HG02571 (cell line): ENCODE data around the gene AJM1.
A peak's percentile ranks its signal among the peaks of the same experiment; 100 is the strongest.
"Not testable (repeated sequence)": the region's sequence is repeated elsewhere in the genome, so short reads cannot be mapped to it uniquely, and the experiment has no call there.

Source experiments
- ATAC-seq: cut with Tn5 transposase; IDR thresholded peaks from one replicate; pipeline ENCODE4 v1.9.1; 2021; ENCODE audit warnings: mild to moderate bottlenecking, moderate library complexity; ENCODE audit not compliant: unreplicated experiment

The AJM1 gene

GRCh38 chr9:136843159-136843800 lies 1.0 kb downstream of the AJM1 start:
- not testable (repeated sequence) for ATAC-seq

- not testable (repeated sequence) for ATAC-seq
These were observed 1.8 kb downstream of the AJM1 start for GRCh38 chr9:136843801-136844740.

GRCh38 chr9:136844761-136845464 lies 2.6 kb downstream of the AJM1 start:
- no peak for ATAC-seq

- no peak for ATAC-seq
These were observed 3.4 kb downstream of the AJM1 start for GRCh38 chr9:136845465-136846260.

- no peak for ATAC-seq
These were observed 4.3 kb downstream of the AJM1 start for GRCh38 chr9:136846376-136847087.

GRCh38 chr9:136847088-136847825 lies 5.0 kb downstream of the AJM1 start:
- no peak for ATAC-seq

- ATAC-seq = no peak
These were observed 5.6 kb downstream of the AJM1 start for GRCh38 chr9:136847826-136848392.

- peak; percentile 3 for ATAC-seq
These were observed 6.2 kb downstream of the AJM1 start for GRCh38 chr9:136848393-136849037.

GRCh38 chr9:136849038-136849959 lies 7.0 kb downstream of the AJM1 start, which contains the start of gene PHPT1:
PHPT1 (plus strand) TSS chr9:136849409; CDS start chr9:136849431, 22 bp downstream.
- ATAC-seq = peak; percentile 73

- no peak for ATAC-seq
These were observed 7.9 kb downstream of the AJM1 start for GRCh38 chr9:136849960-136850865.

GRCh38 chr9:136850866-136851775 lies 8.8 kb downstream of the AJM1 start:
- ATAC-seq = no peak

GRCh38 chr9:136851941-136852663 lies 9.8 kb downstream of the AJM1 start, which contains the start of gene MAMDC4:
MAMDC4 (plus strand) TSS chr9:136852346; CDS start chr9:136852417, 71 bp downstream.
- no peak for ATAC-seq

GRCh38 chr9:136852664-136853595 lies 10.7 kb downstream of the AJM1 start:
- no peak for ATAC-seq
